ENCODE data around the gene TMEM100. TPM values are rescaled to one million over a fixed set of nuclear protein-coding genes. Genes with fewer than 3 reads are reported as not detected.
A peak's percentile ranks its signal among the peaks of the same experiment; 100 is the strongest.

TMEM100 gene
- polyA plus RNA-seq, 1 of the 3 experiments (the other 2 are of a cell fraction), result 1.7 TPM

- CTCF ChIA-PET, result interaction anchor here (0.9 to 4.6 kb wide), 9 partner anchors 8 to 181 kb away, joined by 3 to 42 read pairs (median 8); no protein-coding TSS in a partner anchor
- Histone ChIP-seq H3F3A (replicated peaks; ENCODE audit: insufficient read depth) (no peaks in the 10 kb centered on the region), H3K9me3 (no peaks in the 10 kb centered on the region), H3K4me1 (ENCODE audit: control insufficient read depth in 1 of 2, insufficient read depth in 2 of 2, low read depth in 1 of 2, low read length in 1 of 2) (peaks cover 0 to 18% of the 10 kb centered on the region in 2 experiments; a peak in 2 of 4 replicates), H3K9me2 (no peaks in the 10 kb centered on the region), H3K79me2 (ENCODE audit: insufficient read depth) (no peaks in the 10 kb centered on the region), H3K4me2 (no peak overlapping the region), H2AFZ (ENCODE audit: low read depth) (no peak overlapping the region), H3K4me3 (ENCODE audit: low read depth in 2 of 2, low read length in 1 of 2) (no peak overlapping the region), H3K9ac (no peak overlapping the region), H4K20me1 (ENCODE audit: insufficient read depth) (no peaks in the 10 kb centered on the region), H3K36me3 (replicated peaks in 1 of 2; ENCODE audit: control insufficient read depth in 1 of 2, insufficient read depth in 2 of 2, low read length in 1 of 2) (no peaks in the 10 kb centered on the region), H3K27me3 (ENCODE audit: insufficient read depth) (peaks cover 7% of the 10 kb centered on the region; the same call in 1 of the 2 replicates), H3K27ac (ENCODE audit: low read depth in 2 of 2, low read length in 1 of 2) (peak overlapping the region in 1 of 2 experiments; percentile 82; a peak in 1 of 4 replicates)
- no peak for DNase-seq
- 84% methylated on average over 8 of the region's 8 CpGs for WGBS (ENCODE audit: low lambda C conversion rate)
- TF ChIP-seq MAX (IDR thresholded peaks at IDR 0.05; ENCODE audit: low read depth) (no peak), TCF12 (IDR thresholded peaks at IDR 0.05) (no peak), IRF3 (IDR thresholded peaks at IDR 0.05; ENCODE audit: low read depth, low read length) (no peak)
- POLR2A ChIA-PET, result interaction anchor here (1.3 kb wide), 1 partner anchor 14 kb away, joined by 5 read pairs; no protein-coding TSS in a partner anchor
Observed at GRCh38 chr17:55708175-55708974, 14.3 kb downstream of the TMEM100 start.

GRCh38 chr17:55706808-55707773 is 15.6 kb downstream of the TMEM100 start:
- H4K20me1 ChIP-seq (ENCODE audit: insufficient read depth), result no peaks in the 10 kb centered on the region
- no peaks in the 10 kb centered on the region for H3K9me3 ChIP-seq
- no peaks in the 10 kb centered on the region for H3K9me2 ChIP-seq
- no peaks in the 10 kb centered on the region for H3K36me3 ChIP-seq (replicated peaks in 1 of 2; ENCODE audit: control insufficient read depth in 1 of 2, insufficient read depth in 2 of 2, low read length in 1 of 2)
- H3K4me2 ChIP-seq, result no peak overlapping the region
- peaks cover 7% of the 10 kb centered on the region; the same call in 1 of the 2 replicates for H3K27me3 ChIP-seq (ENCODE audit: insufficient read depth)
- peak overlapping the region in 1 of 2 experiments; percentile 82; a peak in 2 of 4 replicates for H3K27ac ChIP-seq (ENCODE audit: low read depth in 2 of 2, low read length in 1 of 2)
- POLR2A ChIA-PET, result interaction anchor here (1.3 to 1.5 kb wide), 2 partner anchors 11 to 13 kb away, joined by 3 to 5 read pairs; no protein-coding TSS in a partner anchor
- H3K9ac ChIP-seq, result no peak overlapping the region
- DNase-seq, result peak; percentile 49
- TF ChIP-seq GATA2 (CRISPR knock-in tag; IDR thresholded peaks at IDR 0.05) (peak; percentile 97), SIN3A (IDR thresholded peaks at IDR 0.05; ENCODE audit: borderline replicate concordance, low read depth, low read length) (no peak), CHD2 (IDR thresholded peaks at IDR 0.05; ENCODE audit: low read length, partially characterized antibody) (peak; percentile 53), RFX5 (IDR thresholded peaks at IDR 0.05; ENCODE audit: low read length) (no peak), TCF12 (IDR thresholded peaks at IDR 0.05) (no peak), MAX (IDR thresholded peaks at IDR 0.05; ENCODE audit: low read depth) (no peak), RCOR1 (IDR thresholded peaks at IDR 0.05; ENCODE audit: low read length) (peak; percentile 66), CTCF (IDR thresholded peaks at IDR 0.05) (no peak), ELF1 (IDR thresholded peaks at IDR 0.05) (no peak), RAD21 (IDR thresholded peaks at IDR 0.05; ENCODE audit: low read length) (peak; percentile 16; the same call in 1 of the 2 replicates), YY1 (IDR thresholded peaks at IDR 0.05; ENCODE audit: low read depth) (no peak), TAF1 (IDR thresholded peaks at IDR 0.05; ENCODE audit: borderline replicate concordance, low read depth, low read length) (no peak), FOXJ3 (CRISPR knock-in tag; IDR thresholded peaks at IDR 0.05) (peak; percentile 65; the same call in 1 of the 2 replicates), FOXM1 (IDR thresholded peaks at IDR 0.05; ENCODE audit: low read depth) (no peak), SMC3 (IDR thresholded peaks at IDR 0.05; ENCODE audit: low read depth, low read length) (0 out of 2 replicates have a peak, but pooled peaks have one; percentile 11), NFIC (IDR thresholded peaks at IDR 0.05; ENCODE audit: borderline replicate concordance) (no peak), EZH2phosphoT487 (IDR thresholded peaks at IDR 0.05; ENCODE audit: borderline replicate concordance, low read depth) (no peak), EP300 (IDR thresholded peaks at IDR 0.05; ENCODE audit: borderline replicate concordance in 1 of 2, low read depth in 1 of 2, low read length in 1 of 2) (peak in 1 of 2 experiments; percentile 74; a peak in 1 of 4 replicates)
- no peaks in the 10 kb centered on the region for H3K79me2 ChIP-seq (ENCODE audit: insufficient read depth)
- H3K4me3 ChIP-seq (ENCODE audit: low read depth in 2 of 2, low read length in 1 of 2), result no peak overlapping the region
- peaks cover 0 to 18% of the 10 kb centered on the region in 2 experiments; a peak in 2 of 4 replicates for H3K4me1 ChIP-seq (ENCODE audit: control insufficient read depth in 1 of 2, insufficient read depth in 2 of 2, low read depth in 1 of 2, low read length in 1 of 2)
- no peaks in the 10 kb centered on the region for H3F3A ChIP-seq (replicated peaks; ENCODE audit: insufficient read depth)
- H2AFZ ChIP-seq (ENCODE audit: low read depth), result no peak overlapping the region
- 51% methylated on average over 11 of the region's 11 CpGs for WGBS (ENCODE audit: low lambda C conversion rate)
- CTCF ChIA-PET, result interaction anchor here (0.8 to 4.6 kb wide), 8 partner anchors 12 to 180 kb away, joined by 3 to 42 read pairs (median 8); no protein-coding TSS in a partner anchor

All from SK-N-SH (cell line).